ENCODE measurements around the gene ZNF536.
"Not testable (repeated sequence)": the region's sequence is repeated elsewhere in the genome, so short reads cannot be mapped to it uniquely, and the experiment has no call there.

The ZNF536 gene

GRCh38 chr19:30492586-30493270, 120.5 kb downstream of the ZNF536 start:
- DNase-seq = no peak
- in situ Hi-C loops (cut with MboI; ENCODE audit: low pct_unique_long_range_greater_than_20kb, low sequenced_read_pairs) = no loop called here

DNA sequence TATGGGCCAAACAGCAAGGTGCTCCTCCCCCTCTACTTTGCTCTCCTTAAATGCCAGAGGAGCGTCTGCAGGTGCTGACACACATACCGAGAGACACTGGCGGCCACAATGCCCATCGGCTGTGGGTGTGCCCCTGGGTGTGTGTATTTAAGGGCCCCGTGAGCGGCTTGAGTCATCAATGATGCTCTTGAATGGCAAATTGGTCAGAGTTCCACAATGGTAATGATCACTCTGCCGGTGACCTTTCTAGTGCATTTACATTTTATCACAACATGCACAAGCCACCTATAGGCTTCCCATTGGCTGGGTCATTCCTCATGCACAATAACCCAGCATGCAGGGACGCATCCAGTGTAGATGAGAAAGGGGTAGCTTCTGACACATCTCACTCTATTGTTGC, 124.8 kb downstream of the ZNF536 start:
- DNase-seq = no peak
- in situ Hi-C loops (cut with MboI; ENCODE audit: low pct_unique_long_range_greater_than_20kb, low sequenced_read_pairs) = no loop called here

GRCh38 chr19:30498085-30498484, 125.9 kb downstream of the ZNF536 start:
- DNase-seq; in situ Hi-C loops (cut with MboI; ENCODE audit: low pct_unique_long_range_greater_than_20kb, low sequenced_read_pairs): not testable (repeated sequence)

DNA sequence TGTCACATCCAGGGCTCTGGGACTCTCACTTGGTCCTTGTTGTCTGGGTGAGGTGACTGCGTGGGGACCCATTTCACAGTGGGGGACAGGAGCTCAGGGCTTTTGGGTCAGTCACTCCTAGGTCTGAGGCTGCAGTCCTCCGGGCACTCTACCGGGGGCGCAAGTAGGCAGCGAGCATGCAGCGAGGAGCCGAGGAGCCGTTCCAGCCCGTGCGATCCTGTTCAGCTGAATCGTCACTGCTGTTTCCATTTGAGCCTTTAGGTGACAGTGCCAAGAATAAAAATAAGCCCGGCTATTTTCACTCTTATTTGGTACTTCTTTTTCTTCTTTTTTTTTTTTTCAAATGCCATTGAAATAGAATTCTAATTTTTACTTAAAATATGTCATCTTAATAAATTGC, 126.5 kb downstream of the ZNF536 start:
- in situ Hi-C loops (cut with MboI; ENCODE audit: low pct_unique_long_range_greater_than_20kb, low sequenced_read_pairs) = no loop called here
- no peak for DNase-seq

DNA sequence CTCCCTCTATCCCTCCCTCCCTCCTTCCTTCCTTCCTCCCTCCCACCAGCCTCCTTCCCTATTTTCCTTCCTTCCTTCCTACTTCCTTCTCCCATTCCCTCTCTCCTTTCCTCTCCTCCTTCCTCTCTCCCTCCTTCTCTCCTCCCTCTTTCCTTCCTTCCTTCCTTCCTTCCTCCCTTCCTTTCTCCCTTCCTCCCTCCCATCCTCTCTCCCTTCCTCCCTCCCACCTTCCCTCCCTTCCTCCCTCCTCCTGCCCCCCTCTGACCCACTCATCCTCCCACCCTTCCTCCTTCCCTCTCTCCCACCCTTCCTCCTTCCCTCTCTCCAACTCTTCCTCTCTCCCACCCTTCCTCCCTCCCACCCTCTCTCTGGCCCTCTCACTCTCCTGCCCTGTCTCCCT, 132.1 kb downstream of the ZNF536 start:
- in situ Hi-C loops (cut with MboI; ENCODE audit: low pct_unique_long_range_greater_than_20kb, low sequenced_read_pairs) = no loop called here
- DNase-seq = no peak

DNA sequence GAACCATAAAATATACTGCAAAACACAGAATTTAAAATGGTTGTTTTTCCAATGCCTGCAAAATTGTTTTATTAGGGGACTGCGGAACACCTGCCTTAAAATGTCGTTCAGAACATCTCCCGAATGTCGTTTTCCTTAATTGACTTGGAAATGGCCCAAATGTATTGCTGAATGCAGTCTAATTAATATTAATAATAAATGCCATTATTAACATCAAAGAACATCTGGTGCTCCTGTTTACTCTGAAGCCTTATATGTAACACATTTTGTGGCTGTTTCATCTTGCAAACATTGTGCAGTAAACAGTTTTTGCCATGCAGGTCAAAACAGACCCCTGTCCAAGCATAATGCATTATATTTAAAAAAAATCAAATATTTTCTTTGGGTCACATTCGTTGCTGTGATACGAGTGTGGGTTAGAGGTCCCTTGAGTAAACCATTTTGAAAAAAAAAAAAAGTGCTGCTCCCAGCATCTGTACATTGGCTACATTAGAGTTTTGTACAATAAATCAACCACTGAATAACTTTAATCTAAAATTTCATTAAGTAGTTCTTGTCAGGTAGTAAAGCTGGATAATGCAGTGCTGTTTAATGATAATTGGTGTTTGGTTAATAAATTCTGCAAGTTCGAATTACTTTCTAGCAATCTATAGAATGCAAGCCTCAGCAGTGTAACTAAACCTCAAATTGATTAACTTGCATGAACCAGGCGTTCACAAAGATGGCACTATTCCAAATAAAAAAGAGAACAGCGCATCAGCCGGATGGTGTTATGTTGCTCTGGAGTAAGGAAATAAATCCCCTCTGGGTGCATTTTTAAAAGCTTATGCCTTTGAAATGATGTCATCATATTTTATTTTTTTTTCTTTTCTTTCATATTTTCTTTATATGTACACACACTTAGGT, 140.2 kb downstream of the ZNF536 start:
- DNase-seq = no peak

DNA sequence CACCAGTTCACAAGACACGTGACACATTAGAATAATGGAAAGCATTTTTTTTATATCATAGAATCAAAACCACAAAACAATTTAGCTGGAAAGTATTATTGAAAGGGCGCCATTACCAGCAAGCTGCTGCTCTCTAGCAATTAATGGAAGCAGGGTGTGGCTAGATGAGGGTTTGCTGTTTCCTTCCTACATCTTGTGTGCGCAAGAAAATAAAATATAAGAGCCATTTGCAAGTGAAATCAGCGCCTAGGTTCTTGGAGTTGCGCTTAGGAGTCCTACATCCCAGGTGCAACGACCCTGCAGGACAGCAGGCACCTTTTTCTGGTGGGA, 140.9 kb downstream of the ZNF536 start:
- in situ Hi-C loops (cut with MboI; ENCODE audit: low pct_unique_long_range_greater_than_20kb, low sequenced_read_pairs) = no loop called here
- DNase-seq = no peak

More for the DNA sequence above, 140.2 kb downstream of the ZNF536 start:
- in situ Hi-C loops (cut with MboI; ENCODE audit: low pct_unique_long_range_greater_than_20kb, low sequenced_read_pairs) = no loop called here

- in situ Hi-C loops (cut with MboI; ENCODE audit: low pct_unique_long_range_greater_than_20kb, low sequenced_read_pairs) = no loop called here
- DNase-seq = no peak
These were observed 143.9 kb downstream of the ZNF536 start for GRCh38 chr19:30516111-30516510.

- DNase-seq = no peak
- in situ Hi-C loops (cut with MboI; ENCODE audit: low pct_unique_long_range_greater_than_20kb, low sequenced_read_pairs) = no loop called here
These were observed 144.3 kb downstream of the ZNF536 start for GRCh38 chr19:30516531-30516930.

DNA sequence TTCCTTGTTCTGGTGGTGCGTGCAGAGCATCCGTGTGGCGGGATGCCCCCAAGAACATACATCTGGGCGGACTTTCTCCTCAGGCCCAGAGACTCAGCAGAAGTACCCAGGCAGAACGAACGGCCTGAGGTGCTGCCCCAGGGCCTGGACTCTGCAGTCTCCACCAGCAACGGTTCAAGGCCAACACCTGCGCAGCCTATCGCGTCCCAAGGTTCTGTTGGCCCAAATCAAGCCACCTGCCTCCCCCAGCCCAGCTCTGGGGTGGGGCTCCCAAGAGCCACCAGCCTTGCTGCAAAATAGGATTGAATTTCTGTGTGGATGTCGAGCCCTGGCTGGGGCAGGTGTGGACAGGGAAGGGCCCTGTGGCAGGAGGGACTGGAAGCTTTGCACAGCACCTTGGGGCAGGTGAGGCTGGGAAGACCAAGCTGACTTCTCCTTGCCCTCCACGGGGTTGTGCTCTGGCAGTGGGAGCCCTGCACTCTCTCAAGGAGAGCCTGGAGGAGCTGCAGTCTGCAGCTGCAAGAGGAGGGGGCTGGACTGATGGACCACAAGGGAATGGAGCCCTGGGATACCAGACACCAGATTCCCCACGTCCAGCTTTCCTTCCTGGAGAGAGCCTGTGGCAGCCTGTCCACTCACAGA, 146.9 kb downstream of the ZNF536 start:
- in situ Hi-C loops (cut with MboI; ENCODE audit: low pct_unique_long_range_greater_than_20kb, low sequenced_read_pairs) = no loop called here
- DNase-seq = no peak

DNA sequence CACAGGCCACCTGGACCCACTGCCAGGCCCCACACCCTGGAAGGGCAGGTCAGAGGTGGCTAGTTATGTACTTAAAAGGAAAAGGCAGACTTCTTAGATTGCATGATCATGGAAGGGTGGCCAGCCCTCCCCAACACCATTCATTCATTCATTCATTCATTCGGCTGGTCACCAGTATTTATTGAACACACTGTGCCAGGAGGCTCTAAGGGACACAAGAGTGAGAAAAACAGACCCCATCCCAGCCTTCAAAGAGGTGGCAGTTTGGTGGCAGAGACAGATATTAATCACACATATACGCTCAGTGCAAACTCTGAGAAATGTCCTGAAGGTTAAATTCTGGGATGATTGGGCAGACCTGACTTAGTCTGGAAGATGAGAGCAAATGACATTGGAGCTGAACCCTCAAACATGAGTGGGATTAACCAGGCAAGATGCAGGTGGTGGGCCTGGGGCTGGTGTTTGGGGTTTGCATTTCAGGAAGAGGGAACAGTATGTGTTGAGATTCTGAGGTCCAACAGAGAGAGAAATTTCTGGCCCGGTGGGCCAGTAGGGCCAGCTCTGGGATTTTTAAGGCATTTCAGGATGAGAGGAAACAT, 147.5 kb downstream of the ZNF536 start:
- in situ Hi-C loops (cut with MboI; ENCODE audit: low pct_unique_long_range_greater_than_20kb, low sequenced_read_pairs) = no loop called here
- no peak for DNase-seq

DNA sequence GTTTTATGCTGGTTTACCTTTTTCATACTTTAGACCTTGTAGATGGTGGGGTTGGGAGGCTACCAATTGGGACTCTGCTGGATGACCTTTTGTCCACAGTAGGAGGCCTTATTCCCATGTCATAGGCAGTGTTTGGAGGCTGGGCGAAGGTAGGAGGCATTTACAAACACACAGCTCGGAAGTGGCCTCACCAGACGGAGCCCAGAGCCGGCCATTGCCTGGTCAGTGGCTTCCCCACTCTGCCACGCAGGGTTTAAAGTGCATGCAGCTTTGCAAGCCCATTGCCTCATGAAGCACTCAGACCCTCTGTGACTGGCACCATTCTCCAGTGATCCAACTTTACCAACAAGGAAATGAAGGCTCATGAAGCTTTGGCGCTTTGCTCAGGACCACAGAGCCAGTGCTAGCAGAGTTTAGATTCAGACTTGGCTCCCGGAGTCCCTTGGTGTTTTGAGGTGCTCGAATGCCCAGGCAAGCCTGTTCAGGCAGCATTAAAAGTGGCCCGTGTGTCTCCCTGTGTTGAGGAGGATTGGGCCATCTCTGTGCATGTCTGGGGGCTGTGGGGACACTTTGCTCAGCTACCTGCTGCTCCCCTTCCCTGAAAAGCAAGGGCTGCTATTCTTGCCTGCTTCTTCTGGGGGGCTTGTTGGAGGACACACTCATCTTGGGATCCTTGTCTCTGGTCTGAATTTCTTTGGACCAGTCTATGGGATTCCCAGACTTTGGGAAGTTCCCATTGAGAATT, 148.7 kb downstream of the ZNF536 start:
- no peak for DNase-seq
- in situ Hi-C loops (cut with MboI; ENCODE audit: low pct_unique_long_range_greater_than_20kb, low sequenced_read_pairs) = no loop called here

- DNase-seq = no peak
- in situ Hi-C loops (cut with MboI; ENCODE audit: low pct_unique_long_range_greater_than_20kb, low sequenced_read_pairs) = no loop called here
These were observed 149.8 kb downstream of the ZNF536 start for GRCh38 chr19:30521937-30522336.

DNA sequence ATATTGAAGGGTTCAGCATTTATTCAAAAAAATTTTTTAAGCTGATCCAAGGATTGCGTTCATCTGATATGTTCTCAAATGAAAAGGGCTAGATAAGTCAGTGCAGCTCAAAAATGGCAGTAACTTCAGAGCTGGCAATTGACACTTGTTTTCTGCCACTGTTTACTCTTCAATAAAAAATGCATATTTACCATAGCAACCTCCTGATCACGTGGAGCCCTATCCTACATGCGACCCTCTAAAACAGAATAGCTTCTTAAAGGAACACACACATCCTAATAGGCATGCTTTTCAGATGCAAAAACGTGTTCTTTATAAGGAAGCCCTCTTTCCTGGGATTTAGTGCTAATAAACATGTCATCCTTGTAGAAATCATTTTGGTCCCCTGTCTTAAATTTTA, 150.2 kb downstream of the ZNF536 start:
- DNase-seq = no peak
- in situ Hi-C loops (cut with MboI; ENCODE audit: low pct_unique_long_range_greater_than_20kb, low sequenced_read_pairs) = no loop called here

GRCh38 chr19:30523791-30524190, 151.6 kb downstream of the ZNF536 start:
- in situ Hi-C loops (cut with MboI; ENCODE audit: low pct_unique_long_range_greater_than_20kb, low sequenced_read_pairs) = no loop called here
- DNase-seq = no peak

- DNase-seq = no peak
- in situ Hi-C loops (cut with MboI; ENCODE audit: low pct_unique_long_range_greater_than_20kb, low sequenced_read_pairs) = no loop called here
These were observed 153.2 kb downstream of the ZNF536 start for GRCh38 chr19:30525383-30525782.

DNA sequence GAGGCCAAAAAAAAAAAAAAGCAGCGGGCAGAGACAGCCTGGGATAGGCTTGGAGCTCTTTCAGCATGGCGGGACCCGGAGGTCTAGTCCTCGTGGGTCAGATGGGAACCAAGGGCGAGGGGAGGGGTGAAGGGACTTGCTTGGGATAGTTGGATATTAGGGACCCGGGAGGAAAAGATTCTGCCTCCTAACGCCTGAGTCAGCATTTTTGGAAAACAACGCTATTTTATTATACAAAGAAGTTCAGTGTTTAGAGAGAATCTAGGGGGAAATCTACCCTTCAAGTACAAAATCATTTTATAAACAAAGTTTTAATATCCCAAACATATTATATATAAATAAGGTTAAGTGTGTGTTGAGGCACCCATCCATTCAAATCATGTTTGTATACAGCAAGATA, 156.7 kb downstream of the ZNF536 start:
- in situ Hi-C loops (cut with MboI; ENCODE audit: low pct_unique_long_range_greater_than_20kb, low sequenced_read_pairs) = no loop called here
- no peak for DNase-seq

- DNase-seq = no peak
- in situ Hi-C loops (cut with MboI; ENCODE audit: low pct_unique_long_range_greater_than_20kb, low sequenced_read_pairs) = no loop called here
These were observed 157.7 kb downstream of the ZNF536 start for GRCh38 chr19:30529876-30530275.

DNA sequence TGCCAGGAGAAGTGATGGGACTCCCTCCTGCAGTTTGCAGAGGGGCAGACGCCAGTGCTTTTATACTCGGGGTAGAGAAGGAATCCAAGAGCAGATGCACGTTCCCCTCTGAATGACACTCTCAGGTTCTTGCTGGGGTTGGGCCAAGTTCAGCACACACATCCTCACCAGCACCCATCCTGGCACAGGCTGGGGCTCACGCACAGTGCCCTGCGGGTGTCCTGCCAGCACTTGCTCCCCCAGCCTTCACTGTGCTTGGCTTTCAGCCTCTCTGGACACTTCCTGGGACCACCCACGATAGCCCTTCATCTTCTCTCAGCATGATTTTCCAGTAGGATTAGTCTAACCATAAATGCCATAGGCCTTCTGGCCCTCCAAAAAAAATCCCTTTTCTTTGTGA, 158.6 kb downstream of the ZNF536 start:
- DNase-seq = no peak
- in situ Hi-C loops (cut with MboI; ENCODE audit: low pct_unique_long_range_greater_than_20kb, low sequenced_read_pairs) = no loop called here

Data from KBM-7 (cell line).